ENCODE measurements around the gene PAH.

- no peak for TF ChIP-seq CTCF (conservative IDR thresholded peaks at IDR 0.05; ENCODE audit: low read depth, low read length)
- no peak for TF ChIP-seq EZH2 (IDR thresholded peaks at IDR 0.05; ENCODE audit: borderline replicate concordance, low read depth, low read length, poor library complexity, severe bottlenecking)
Observed at GRCh38 chr12:102849722-102850447, 67.2 kb downstream of the PAH start.
